ENCODE measurements around the gene MID1. TPM values are rescaled to one million over a fixed set of nuclear protein-coding genes. Genes with fewer than 3 reads are reported as not detected.

Gene MID1
- polyA plus RNA-seq, 2 of the 4 experiments (the other 2 are of a cell fraction): 59.5 to 106 TPM

DNA sequence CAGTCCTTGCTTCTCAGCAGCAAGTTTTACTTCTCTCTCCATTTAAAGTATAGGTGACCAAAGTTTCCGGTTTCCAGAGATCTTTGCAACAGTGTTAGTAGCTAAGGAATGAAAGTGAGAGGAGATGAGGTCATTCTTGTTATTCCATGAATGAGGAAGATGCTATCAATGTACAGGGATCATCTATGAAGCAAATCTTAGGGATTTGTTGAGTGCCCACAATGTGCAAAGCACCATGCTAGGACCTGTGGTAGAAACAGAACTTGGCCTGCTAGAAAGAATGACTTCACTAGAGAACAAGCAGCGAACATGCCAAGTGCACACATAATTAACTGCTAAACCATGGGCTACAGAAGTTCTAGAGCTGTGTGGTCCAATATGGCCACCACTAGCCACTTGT lies 112.5 kb downstream of the MID1 start:
- TF ChIP-seq BHLHE40 (IDR thresholded peaks at IDR 0.05; ENCODE audit: low read depth, low read length): no peak
- TF ChIP-seq, protein P1, sequence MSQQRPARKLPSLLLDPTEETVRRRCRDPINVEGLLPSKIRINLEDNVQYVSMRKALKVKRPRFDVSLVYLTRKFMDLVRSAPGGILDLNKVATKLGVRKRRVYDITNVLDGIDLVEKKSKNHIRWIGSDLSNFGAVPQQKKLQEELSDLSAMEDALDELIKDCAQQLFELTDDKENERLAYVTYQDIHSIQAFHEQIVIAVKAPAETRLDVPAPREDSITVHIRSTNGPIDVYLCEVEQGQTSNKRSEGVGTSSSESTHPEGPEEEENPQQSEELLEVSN (IDR thresholded peaks at IDR 0.05; ENCODE audit: borderline replicate concordance, low read depth): no peak
- TF ChIP-seq, protein P2, sequence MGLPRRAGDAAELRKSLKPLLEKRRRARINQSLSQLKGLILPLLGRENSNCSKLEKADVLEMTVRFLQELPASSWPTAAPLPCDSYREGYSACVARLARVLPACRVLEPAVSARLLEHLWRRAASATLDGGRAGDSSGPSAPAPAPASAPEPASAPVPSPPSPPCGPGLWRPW (IDR thresholded peaks at IDR 0.05): no peak
- no peak for TF ChIP-seq NPAS2 (CRISPR knock-in tag; IDR thresholded peaks at IDR 0.05; ENCODE audit: borderline replicate concordance)
- no peak for TF ChIP-seq JUN (IDR thresholded peaks at IDR 0.05)
- no peak for TF ChIP-seq HDAC2 (IDR thresholded peaks at IDR 0.05)
- no peak for TF ChIP-seq ZNF302 (CRISPR knock-in tag; IDR thresholded peaks at IDR 0.05)
- no peak for TF ChIP-seq RAD21 (conservative IDR thresholded peaks at IDR 0.05 in 1 of 2, IDR thresholded peaks at IDR 0.05 in 1 of 2)
- TF ChIP-seq, protein P3, sequence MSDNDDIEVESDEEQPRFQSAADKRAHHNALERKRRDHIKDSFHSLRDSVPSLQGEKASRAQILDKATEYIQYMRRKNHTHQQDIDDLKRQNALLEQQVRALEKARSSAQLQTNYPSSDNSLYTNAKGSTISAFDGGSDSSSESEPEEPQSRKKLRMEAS (IDR thresholded peaks at IDR 0.05): no peak
- TF ChIP-seq KDM1A (IDR thresholded peaks at IDR 0.05; ENCODE audit: low read depth): no peak
- no peak for TF ChIP-seq MAZ (IDR thresholded peaks at IDR 0.05; ENCODE audit: borderline replicate concordance, low read depth, low read length)
- DNase-seq (ENCODE audit: low read depth in 1 of 2, low spot score in 1 of 2): no peak
- peak; percentile 90 for FAIRE-seq
- no peak for ATAC-seq
- Histone ChIP-seq H3K4me3 (no peak overlapping the region), H3K4me2 (no peak overlapping the region), H3K4me1 (peaks cover 38% of the 10 kb centered on the region), H3K9me3 (no peaks in the 10 kb centered on the region), H3K27ac (no peak overlapping the region)
- CTCF ChIA-PET: no interaction called here
- 86% methylated on average over 2 of the region's 2 CpGs for WGBS (ENCODE audit: missing lambda C conversion rate)
- POLR2A ChIA-PET: no interaction called here

DNA sequence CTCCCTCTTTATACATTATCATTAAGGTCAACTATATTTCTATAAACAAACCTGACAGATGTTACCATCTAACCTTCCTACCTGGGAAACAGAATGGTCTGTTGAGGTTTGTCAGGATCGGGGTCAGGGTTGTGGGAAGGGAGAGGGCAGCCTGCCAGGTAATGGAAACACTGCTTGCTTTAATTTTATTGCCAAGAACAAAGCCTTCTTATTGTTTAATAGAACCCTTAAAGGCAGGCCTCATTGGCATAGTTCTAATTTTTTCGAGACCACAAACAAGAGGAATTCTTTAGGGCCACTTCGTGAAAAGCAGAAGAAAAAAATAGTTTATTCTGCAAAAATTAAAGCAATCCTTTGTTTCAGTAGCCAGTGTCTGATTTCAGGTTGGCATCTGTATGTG lies 113.2 kb downstream of the MID1 start:
- Histone ChIP-seq H3K27ac (no peak overlapping the region), H3K4me1 (peaks cover 34% of the 10 kb centered on the region), H3K4me2 (no peak overlapping the region), H3K9me3 (no peaks in the 10 kb centered on the region), H3K4me3 (no peak overlapping the region)
- DNase-seq (ENCODE audit: low read depth in 1 of 2, low spot score in 1 of 2): no peak
- CTCF ChIA-PET: no interaction called here
- FAIRE-seq: no peak
- TF ChIP-seq EHMT2 (IDR thresholded peaks at IDR 0.05; ENCODE audit: low read depth) (no peak), CHD4 (IDR thresholded peaks at IDR 0.05; ENCODE audit: borderline replicate concordance) (no peak), ZNF302 (CRISPR knock-in tag; IDR thresholded peaks at IDR 0.05) (no peak), POLR2A (IDR thresholded peaks at IDR 0.05; ENCODE audit: low read length) (no peak), MAZ (IDR thresholded peaks at IDR 0.05; ENCODE audit: borderline replicate concordance, low read depth, low read length) (no peak), MAFK (IDR thresholded peaks at IDR 0.05; ENCODE audit: partially characterized antibody) (no peak), RFX5 (IDR thresholded peaks at IDR 0.05) (no peak), ZFP36 (IDR thresholded peaks at IDR 0.05; ENCODE audit: borderline replicate concordance, partially characterized antibody) (no peak), RARB (CRISPR knock-in tag; IDR thresholded peaks at IDR 0.05) (no peak), NFE2L2 (conservative IDR thresholded peaks at IDR 0.05; ENCODE audit: low read length) (no peak), FOSL2 (IDR thresholded peaks at IDR 0.05) (no peak), FOSL2 (CRISPR knock-in tag; IDR thresholded peaks at IDR 0.05) (no peak), HOXB13 (CRISPR knock-in tag; IDR thresholded peaks at IDR 0.05; ENCODE audit: low read depth) (no peak), ZSCAN20 (CRISPR knock-in tag; IDR thresholded peaks at IDR 0.05) (no peak), HOXB5 (CRISPR knock-in tag; IDR thresholded peaks at IDR 0.05) (no peak), KDM1A (IDR thresholded peaks at IDR 0.05; ENCODE audit: low read depth) (no peak), POLR2AphosphoS2 (conservative IDR thresholded peaks at IDR 0.05; ENCODE audit: low read length) (no peak)
- TF ChIP-seq, protein P4, sequence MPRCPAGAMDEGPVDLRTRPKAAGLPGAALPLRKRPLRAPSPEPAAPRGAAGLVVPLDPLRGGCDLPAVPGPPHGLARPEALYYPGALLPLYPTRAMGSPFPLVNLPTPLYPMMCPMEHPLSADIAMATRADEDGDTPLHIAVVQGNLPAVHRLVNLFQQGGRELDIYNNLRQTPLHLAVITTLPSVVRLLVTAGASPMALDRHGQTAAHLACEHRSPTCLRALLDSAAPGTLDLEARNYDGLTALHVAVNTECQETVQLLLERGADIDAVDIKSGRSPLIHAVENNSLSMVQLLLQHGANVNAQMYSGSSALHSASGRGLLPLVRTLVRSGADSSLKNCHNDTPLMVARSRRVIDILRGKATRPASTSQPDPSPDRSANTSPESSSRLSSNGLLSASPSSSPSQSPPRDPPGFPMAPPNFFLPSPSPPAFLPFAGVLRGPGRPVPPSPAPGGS (IDR thresholded peaks at IDR 0.05): no peak
- TF ChIP-seq, protein P5, sequence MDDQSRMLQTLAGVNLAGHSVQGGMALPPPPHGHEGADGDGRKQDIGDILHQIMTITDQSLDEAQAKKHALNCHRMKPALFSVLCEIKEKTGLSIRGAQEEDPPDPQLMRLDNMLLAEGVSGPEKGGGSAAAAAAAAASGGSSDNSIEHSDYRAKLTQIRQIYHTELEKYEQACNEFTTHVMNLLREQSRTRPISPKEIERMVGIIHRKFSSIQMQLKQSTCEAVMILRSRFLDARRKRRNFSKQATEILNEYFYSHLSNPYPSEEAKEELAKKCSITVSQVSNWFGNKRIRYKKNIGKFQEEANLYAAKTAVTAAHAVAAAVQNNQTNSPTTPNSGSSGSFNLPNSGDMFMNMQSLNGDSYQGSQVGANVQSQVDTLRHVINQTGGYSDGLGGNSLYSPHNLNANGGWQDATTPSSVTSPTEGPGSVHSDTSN (IDR thresholded peaks at IDR 0.05): no peak
- TF ChIP-seq, protein P6, sequence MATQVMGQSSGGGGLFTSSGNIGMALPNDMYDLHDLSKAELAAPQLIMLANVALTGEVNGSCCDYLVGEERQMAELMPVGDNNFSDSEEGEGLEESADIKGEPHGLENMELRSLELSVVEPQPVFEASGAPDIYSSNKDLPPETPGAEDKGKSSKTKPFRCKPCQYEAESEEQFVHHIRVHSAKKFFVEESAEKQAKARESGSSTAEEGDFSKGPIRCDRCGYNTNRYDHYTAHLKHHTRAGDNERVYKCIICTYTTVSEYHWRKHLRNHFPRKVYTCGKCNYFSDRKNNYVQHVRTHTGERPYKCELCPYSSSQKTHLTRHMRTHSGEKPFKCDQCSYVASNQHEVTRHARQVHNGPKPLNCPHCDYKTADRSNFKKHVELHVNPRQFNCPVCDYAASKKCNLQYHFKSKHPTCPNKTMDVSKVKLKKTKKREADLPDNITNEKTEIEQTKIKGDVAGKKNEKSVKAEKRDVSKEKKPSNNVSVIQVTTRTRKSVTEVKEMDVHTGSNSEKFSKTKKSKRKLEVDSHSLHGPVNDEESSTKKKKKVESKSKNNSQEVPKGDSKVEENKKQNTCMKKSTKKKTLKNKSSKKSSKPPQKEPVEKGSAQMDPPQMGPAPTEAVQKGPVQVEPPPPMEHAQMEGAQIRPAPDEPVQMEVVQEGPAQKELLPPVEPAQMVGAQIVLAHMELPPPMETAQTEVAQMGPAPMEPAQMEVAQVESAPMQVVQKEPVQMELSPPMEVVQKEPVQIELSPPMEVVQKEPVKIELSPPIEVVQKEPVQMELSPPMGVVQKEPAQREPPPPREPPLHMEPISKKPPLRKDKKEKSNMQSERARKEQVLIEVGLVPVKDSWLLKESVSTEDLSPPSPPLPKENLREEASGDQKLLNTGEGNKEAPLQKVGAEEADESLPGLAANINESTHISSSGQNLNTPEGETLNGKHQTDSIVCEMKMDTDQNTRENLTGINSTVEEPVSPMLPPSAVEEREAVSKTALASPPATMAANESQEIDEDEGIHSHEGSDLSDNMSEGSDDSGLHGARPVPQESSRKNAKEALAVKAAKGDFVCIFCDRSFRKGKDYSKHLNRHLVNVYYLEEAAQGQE (IDR thresholded peaks at IDR 0.05): no peak
- TF ChIP-seq, protein P1 (IDR thresholded peaks at IDR 0.05; ENCODE audit: borderline replicate concordance, low read depth): no peak
- ATAC-seq: no peak
- POLR2A ChIA-PET: no interaction called here
- WGBS (ENCODE audit: missing lambda C conversion rate): 96% methylated on average over 3 of the region's 3 CpGs
